Tongue (tissue), 2 donors: Measurements from ENCODE around the gene DIAPH1. TPM values are rescaled to one million over a fixed set of nuclear protein-coding genes. Genes with fewer than 3 reads are reported as not detected.

Experiments used
- DNase-seq: peaks from one replicate; pipeline ENCODE4 v3.0.0-alpha.2; 2015
- total RNA-seq: library from RNA; depleted of rRNA; stranded (reverse); fragments of >200 nt; gene quantifications from one replicate; pipeline ENCODE4 v1.2.3, GENCODE V29; 2014

DIAPH1 gene
- total RNA-seq, 1 donor from 2014 or later: 33.2 TPM

DNA sequence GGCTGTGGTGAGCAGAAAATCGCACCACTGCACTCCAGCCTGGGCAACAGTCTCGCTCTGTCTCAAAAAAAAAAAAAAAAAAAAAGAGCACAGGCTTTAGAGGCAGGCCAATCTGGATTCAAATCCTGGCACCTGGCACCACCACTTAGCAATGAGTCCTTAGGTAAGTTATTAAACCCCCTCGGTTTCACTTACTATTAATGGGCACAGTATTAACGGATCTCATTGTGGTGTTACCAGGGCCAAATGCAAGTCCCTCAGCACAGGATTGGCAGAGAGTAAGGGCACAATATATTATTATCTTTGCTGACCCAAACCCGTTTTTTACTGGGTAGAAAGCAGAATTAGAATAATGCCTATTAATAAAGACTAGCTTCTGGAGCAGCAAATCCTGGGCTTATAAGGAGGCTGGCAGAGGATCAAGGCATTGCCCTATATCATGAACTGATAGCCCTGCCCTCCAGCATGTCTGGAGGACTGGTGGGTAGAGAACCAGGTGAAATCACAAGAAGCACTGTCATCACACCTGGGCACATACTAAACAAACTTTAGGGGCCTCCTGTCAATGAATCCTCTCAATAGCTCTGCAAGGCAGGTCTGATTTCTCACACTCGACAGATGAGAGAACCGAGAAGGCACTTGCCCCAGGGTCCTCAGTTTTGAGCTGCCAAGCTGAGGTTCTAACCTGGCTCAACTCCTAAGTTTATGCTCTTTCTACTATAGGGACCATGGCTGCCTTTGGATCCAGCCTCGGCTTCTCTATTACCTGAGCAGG is 112.2 kb downstream of the DIAPH1 start:
- DNase-seq: no peak

DNA sequence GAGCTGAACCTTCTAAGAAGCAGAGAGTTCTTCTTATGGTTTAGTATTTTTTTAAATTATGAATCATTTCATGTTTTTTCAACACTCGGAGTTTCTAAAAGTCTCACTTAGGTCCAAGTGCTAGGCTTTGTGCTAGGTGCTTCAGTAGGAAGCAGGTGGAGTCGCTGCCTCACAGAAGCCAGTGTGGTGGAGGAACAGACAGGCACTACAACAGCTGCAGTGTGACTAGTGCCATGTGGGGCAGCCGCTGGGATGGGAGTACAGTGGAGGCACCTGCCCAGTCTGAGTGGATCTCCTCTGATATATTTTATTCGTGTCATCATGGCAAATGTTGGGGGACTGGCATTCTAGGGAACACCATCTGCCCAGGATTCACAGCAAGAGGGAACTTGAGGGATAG is 114.6 kb downstream of the DIAPH1 start:
- no peak for DNase-seq

- DNase-seq: no peak
These were observed 115.1 kb downstream of the DIAPH1 start for GRCh38 chr5:141503681-141504080.

DNA sequence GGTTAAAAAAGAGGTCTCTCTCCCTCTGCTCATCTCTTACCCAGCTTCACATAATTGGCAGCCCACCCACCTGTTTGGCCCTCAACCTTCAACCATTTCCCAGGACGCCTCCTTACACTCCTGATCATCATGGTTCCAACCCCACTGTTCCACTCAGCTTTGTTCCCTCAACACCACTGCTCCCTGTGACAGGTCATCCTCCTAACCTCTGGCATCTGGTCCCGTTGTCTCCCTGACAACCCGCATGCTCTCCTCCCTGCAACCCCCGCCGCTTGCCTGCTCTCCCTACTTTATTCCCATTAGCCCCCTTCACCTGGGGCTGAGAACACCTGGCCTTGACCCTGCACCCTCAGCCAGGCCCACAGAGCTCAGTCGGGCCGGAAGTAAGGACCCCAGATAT is 117.0 kb downstream of the DIAPH1 start:
- DNase-seq: no peak

DNA sequence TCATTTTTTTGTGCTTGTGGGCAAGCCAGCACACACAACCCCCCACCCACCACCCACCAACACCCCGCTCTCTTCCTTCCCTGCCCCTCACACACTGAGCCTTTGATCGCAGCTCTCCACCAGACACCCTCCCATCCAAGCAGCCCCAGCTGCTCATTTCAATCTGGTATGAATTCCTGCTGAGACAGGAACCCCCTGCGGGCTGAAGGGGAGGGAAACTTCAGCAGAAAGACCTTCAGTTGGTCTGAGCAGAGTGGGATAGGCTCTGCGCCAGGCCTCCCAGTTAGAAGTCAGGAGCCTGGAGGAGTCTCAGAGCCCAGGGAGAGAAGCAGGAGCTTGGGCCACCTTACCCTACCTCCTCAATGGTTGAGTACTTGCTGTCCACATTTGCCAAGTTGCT is 122.8 kb downstream of the DIAPH1 start:
- peak; percentile 93 for DNase-seq

DNA sequence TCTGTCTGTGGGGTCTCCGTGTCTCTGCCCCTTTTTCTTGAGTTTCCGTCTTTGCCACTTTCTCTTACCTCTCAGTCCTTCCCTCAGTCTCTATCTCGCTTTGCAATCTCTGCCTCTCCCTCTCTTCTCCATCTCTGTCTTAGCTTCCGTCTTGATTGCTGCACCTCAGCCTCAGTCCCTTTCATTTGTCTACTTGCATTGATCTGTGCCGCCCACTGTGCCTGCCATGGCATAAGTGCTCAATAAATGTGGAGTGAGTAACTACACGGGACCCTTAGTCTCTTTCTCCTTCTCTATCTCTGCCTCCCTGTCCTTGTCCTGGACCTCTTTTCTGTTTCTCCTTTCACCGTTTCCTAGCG is 123.4 kb downstream of the DIAPH1 start:
- no peak for DNase-seq

- DNase-seq: peak; percentile 53
These were observed 123.9 kb downstream of the DIAPH1 start for GRCh38 chr5:141494761-141495452.

GRCh38 chr5:141493500-141494422 is 125.0 kb downstream of the DIAPH1 start:
- no peak for DNase-seq

- DNase-seq: no peak
These were observed 126.5 kb downstream of the DIAPH1 start for GRCh38 chr5:141492168-141492885.

GRCh38 chr5:141491323-141492167 is 127.3 kb downstream of the DIAPH1 start:
- DNase-seq: no peak

- no peak for DNase-seq
These were observed 128.0 kb downstream of the DIAPH1 start for GRCh38 chr5:141490771-141491170.

DNA sequence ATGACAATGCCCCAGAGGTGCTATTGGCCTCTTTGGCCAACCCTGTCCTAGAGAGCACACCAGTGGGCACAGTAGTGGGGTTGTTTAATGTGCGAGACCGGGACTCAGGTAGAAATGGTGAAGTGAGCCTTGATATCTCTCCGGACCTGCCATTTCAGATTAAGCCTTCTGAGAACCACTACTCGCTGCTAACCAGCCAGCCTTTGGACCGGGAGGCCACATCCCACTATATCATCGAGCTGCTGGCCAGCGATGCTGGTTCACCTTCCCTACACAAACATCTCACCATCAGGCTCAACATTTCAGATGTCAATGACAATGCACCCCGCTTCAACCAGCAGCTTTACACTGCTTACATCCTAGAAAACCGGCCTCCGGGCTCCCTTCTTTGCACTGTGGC is 128.5 kb downstream of the DIAPH1 start:
- DNase-seq: no peak

- DNase-seq: no peak
These were observed 129.0 kb downstream of the DIAPH1 start for GRCh38 chr5:141489841-141490240.

DNA sequence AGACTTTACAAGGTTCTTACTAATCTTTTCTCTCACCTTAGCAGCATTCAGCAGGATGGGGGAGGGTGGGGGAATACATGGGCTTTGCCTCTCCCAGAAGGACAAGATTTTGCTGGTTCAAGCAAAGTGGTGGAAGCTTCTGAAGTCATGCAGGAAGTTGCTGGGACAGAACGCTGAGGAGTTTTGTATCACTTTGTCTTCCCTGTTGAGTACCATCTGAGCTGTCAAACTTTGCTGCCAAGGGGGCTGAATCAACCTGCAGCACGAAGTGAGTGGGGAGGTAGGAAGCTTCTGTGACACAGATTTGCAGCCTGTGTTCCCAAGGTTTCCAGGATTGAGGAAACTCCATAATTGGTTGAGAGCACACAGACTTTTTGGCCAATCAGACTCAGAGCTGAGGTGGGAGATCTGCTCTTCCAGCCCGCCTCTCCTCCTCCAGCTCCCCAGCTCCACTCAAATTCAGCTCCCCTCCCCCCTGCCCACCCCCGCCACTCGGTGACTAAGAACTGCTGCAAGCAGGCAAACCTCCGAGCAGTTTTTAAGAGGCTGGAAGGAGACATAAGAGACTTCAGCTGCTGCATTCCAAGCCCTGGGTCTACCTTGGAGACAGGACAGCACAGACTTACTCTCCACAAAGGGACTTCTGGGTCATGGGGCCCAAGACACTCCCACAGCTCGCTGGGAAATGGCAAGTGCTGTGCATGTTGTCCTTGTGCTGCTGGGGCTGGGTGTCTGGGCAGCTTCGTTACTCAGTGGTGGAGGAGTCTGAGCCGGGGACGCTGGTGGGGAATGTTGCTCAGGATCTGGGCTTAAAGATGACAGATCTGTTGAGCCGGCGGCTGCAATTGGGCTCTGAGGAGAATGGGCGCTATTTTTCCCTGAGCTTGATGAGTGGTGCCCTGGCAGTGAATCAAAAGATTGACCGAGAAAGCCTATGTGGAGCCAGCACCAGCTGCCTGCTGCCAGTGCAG is 129.9 kb downstream of the DIAPH1 start, which contains the start of gene PCDHGC5:
Gene PCDHGC5, plus strand, starts transcription at position 491 of the 971 bp plus-strand sequence. Its CDS starts 160 bp downstream, at position 651.
- DNase-seq: no peak

DNA sequence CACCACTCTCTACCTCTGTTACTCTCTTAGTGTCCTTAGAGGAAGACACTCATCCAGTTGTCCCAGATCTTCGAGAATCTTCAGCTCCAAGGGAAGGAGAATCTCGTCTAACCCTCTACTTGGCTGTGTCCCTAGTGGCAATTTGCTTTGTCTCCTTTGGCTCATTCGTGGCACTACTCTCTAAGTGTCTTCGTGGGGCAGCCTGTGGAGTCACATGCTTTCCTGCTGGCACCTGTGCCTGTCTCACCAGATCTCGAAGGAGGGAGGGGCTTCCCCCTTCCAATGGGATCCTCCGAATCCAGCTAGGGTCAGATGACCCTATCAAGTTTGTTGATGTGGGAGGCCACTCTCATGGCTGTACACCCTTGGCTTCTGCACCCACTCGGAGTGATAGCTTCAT is 131.7 kb downstream of the DIAPH1 start:
- DNase-seq: no peak

GRCh38 chr5:141486091-141486490 is 132.7 kb downstream of the DIAPH1 start:
- DNase-seq: no peak

GRCh38 chr5:141485321-141486055 is 133.3 kb downstream of the DIAPH1 start:
- peak; percentile 26 for DNase-seq

GRCh38 chr5:141484641-141485311 is 134.0 kb downstream of the DIAPH1 start, which contains the start of gene PCDHGC4:
TSS of gene PCDHGC4 (plus strand) at chr5:141485030. CDS start at chr5:141485174, 144 bp downstream.
- peak; percentile 79 for DNase-seq
